Tibial nerve (tissue), 4 donors: ENCODE data around the gene DSG4. TPM values are rescaled to one million over a fixed set of nuclear protein-coding genes. Genes with fewer than 3 reads are reported as not detected.

ENCODE experiments used
- DNase-seq, 2 donors: peaks; one replicate each; pipeline ENCODE4 v3.0.0-alpha.2; 2019; ENCODE audit warnings: low spot score in 2 of 2
- H3K27ac ChIP-seq, 4 donors: fragments of 200-600 bp; sonication (generic) in 3 of 4; one replicate each; pipeline ENCODE4 v1.5.1; 2017 to 2019; ENCODE audit warnings: mild to moderate bottlenecking in 1 of 4
- H3K27me3 ChIP-seq, 2 donors: fragments of 200-600 bp; sonication (generic) in 1 of 2; one replicate each; pipeline versions ENCODE4 v1.5.1 to v1.6.0; 2017 to 2019
- H3K36me3 ChIP-seq, 3 donors: fragments of 200-600 bp; sonication (generic); one replicate each; pipeline ENCODE4 v1.5.1; 2018 to 2019
- H3K4me1 ChIP-seq, 4 donors: fragments of 200-600 bp; sonication (generic) in 3 of 4; one replicate each; pipeline ENCODE4 v1.5.1; 2017 to 2019
- H3K4me3 ChIP-seq, 4 donors: fragments of 200-600 bp; sonication (generic) in 3 of 4; one replicate each; pipeline ENCODE4 v1.5.1; 2017 to 2019; ENCODE audit warnings: mild to moderate bottlenecking in 1 of 4, moderate library complexity in 1 of 4
- H3K9me3 ChIP-seq, 4 donors: fragments of 200-600 bp; sonication (generic) in 3 of 4; one replicate each; pipeline ENCODE4 v1.5.1; 2017 to 2019
- CTCF ChIP-seq, 5 experiments: fragments of 200-600 bp in 3 of 5; fragments of 450-650 bp in 2 of 5; sonication (generic) in 3 of 5; IDR thresholded peaks; one replicate each; pipeline ENCODE4 v1.5.1; 2016 to 2019; ENCODE audit warnings: antibody characterized with exemption in 5 of 5, mild to moderate bottlenecking in 3 of 5, moderate library complexity in 2 of 5
- EP300 ChIP-seq, 2 donors: sonication (generic); formaldehyde crosslinking; IDR thresholded peaks; one replicate each; pipeline ENCODE4 v1.6.1; 2017; ENCODE audit warnings: antibody characterized with exemption in 2 of 2, mild to moderate bottlenecking in 1 of 2
- POLR2A ChIP-seq, 2 donors: fragments of 450-650 bp; IDR thresholded peaks; one replicate each; pipeline ENCODE4 v1.6.1; 2017; ENCODE audit warnings: antibody characterized with exemption in 2 of 2, mild to moderate bottlenecking in 2 of 2, moderate library complexity in 2 of 2
- WGBS, 2 donors: methylation state at CpG; one replicate each; pipeline ENCODE4 v1.1.5; 2018; 5-methylcytosine and 5-hydroxymethylcytosine counted together
- total RNA-seq, 4 donors: library from RNA; depleted of rRNA; stranded (reverse); fragments of >200 nt; gene quantifications; one replicate each; pipeline ENCODE4 v1.1.0, GENCODE V29; 2016

Gene DSG4
- total RNA-seq, 4 donors from 2014 or later = not detected

GRCh38 chr18:31436825-31437224 is 60.2 kb downstream of the DSG4 start:
- H3K9me3 ChIP-seq = peaks cover 0 to 8% (median 0%) of the 10 kb centered on the region in 4 donors
- no peak for DNase-seq
- no peak overlapping the region for H3K27ac ChIP-seq
- no peaks in the 10 kb centered on the region for H3K36me3 ChIP-seq
- TF ChIP-seq POLR2A (IDR thresholded peaks at IDR 0.05) (no peak), EP300 (IDR thresholded peaks at IDR 0.05) (no peak), CTCF (IDR thresholded peaks at IDR 0.05) (no peak)
- 65 to 77% methylated on average over 3 of the region's 3 CpGs for WGBS, 2 donors
- H3K4me3 ChIP-seq = no peak overlapping the region
- H3K27me3 ChIP-seq = no peaks in the 10 kb centered on the region
- no peaks in the 10 kb centered on the region for H3K4me1 ChIP-seq

- Histone ChIP-seq H3K4me3 (no peak overlapping the region), H3K9me3 (no peaks in the 10 kb centered on the region), H3K36me3 (no peaks in the 10 kb centered on the region), H3K27ac (no peak overlapping the region), H3K4me1 (no peaks in the 10 kb centered on the region), H3K27me3 (no peaks in the 10 kb centered on the region)
- no peak for DNase-seq
- WGBS, 2 donors = 82 to 92% methylated on average over 2 of the region's 2 CpGs
- no peak for TF ChIP-seq POLR2A (IDR thresholded peaks at IDR 0.05)
- no peak for TF ChIP-seq CTCF (IDR thresholded peaks at IDR 0.05)
- TF ChIP-seq EP300 (IDR thresholded peaks at IDR 0.05) = no peak
These were observed 61.8 kb downstream of the DSG4 start for GRCh38 chr18:31438402-31438801.

GRCh38 chr18:31439807-31440325 is 63.3 kb downstream of the DSG4 start:
- no peak for TF ChIP-seq POLR2A (IDR thresholded peaks at IDR 0.05)
- TF ChIP-seq CTCF (IDR thresholded peaks at IDR 0.05) = no peak
- TF ChIP-seq EP300 (IDR thresholded peaks at IDR 0.05) = no peak

GRCh38 chr18:31440787-31441186 is 64.2 kb downstream of the DSG4 start:
- Histone ChIP-seq H3K4me3 (no peak overlapping the region), H3K9me3 (no peaks in the 10 kb centered on the region), H3K36me3 (no peaks in the 10 kb centered on the region), H3K27me3 (no peaks in the 10 kb centered on the region), H3K4me1 (no peaks in the 10 kb centered on the region), H3K27ac (no peak overlapping the region)
- no peak for DNase-seq
- TF ChIP-seq EP300 (IDR thresholded peaks at IDR 0.05) = no peak
- no peak for TF ChIP-seq CTCF (IDR thresholded peaks at IDR 0.05)
- no peak for TF ChIP-seq POLR2A (IDR thresholded peaks at IDR 0.05)
- WGBS, 2 donors = 87 to 89% methylated on average over 6 of the region's 6 CpGs

More at GRCh38 chr18:31439807-31440325, 63.3 kb downstream of the DSG4 start:
- no peaks in the 10 kb centered on the region for H3K36me3 ChIP-seq
- H3K4me3 ChIP-seq = no peak overlapping the region
- H3K4me1 ChIP-seq = no peaks in the 10 kb centered on the region
- no peaks in the 10 kb centered on the region for H3K9me3 ChIP-seq
- H3K27me3 ChIP-seq = no peaks in the 10 kb centered on the region
- no peak overlapping the region for H3K27ac ChIP-seq
- DNase-seq = no peak
- 74 to 81% methylated on average over 6 of the region's 6 CpGs for WGBS, 2 donors

GRCh38 chr18:31441493-31441892 is 64.9 kb downstream of the DSG4 start:
- Histone ChIP-seq H3K27ac (no peak overlapping the region), H3K36me3 (no peaks in the 10 kb centered on the region), H3K4me1 (no peaks in the 10 kb centered on the region), H3K4me3 (no peak overlapping the region), H3K9me3 (no peaks in the 10 kb centered on the region), H3K27me3 (no peaks in the 10 kb centered on the region)
- WGBS, 2 donors = 76 to 83% methylated on average over 4 of the region's 4 CpGs
- TF ChIP-seq CTCF (IDR thresholded peaks at IDR 0.05) = no peak
- TF ChIP-seq EP300 (IDR thresholded peaks at IDR 0.05) = no peak
- TF ChIP-seq POLR2A (IDR thresholded peaks at IDR 0.05) = no peak
- no peak for DNase-seq
